Stimulated activated CD8-positive, alpha-beta memory T cell treated with anti-CD3 and anti-CD28 coated beads, Interleukin-12 subunit alpha, Interleukin-12 subunit beta, amount 100 ng/mL, for 4 hours (primary cell): Measurements from ENCODE around the gene SYCN.

Experiments
- DNase-seq: peaks from one replicate; pipeline ENCODE4 v3.0.0-alpha.2; 2020; ENCODE audit warnings: low read depth

Gene SYCN

GRCh38 chr19:39155741-39156140, 48.3 kb downstream of the SYCN start:
- DNase-seq = no peak

GRCh38 chr19:39155114-39155700, 48.9 kb downstream of the SYCN start:
- DNase-seq = no peak

- no peak for DNase-seq
Measured at GRCh38 chr19:39154629-39155100, 49.4 kb downstream of the SYCN start.

- DNase-seq = no peak
Measured at GRCh38 chr19:39154100-39154628, 49.9 kb downstream of the SYCN start.
